M059J (cell line): ENCODE results near the gene CNTNAP2. TPM values are rescaled to one million over a fixed set of nuclear protein-coding genes. Genes with fewer than 3 reads are reported as not detected.

Experiments used
- DNase-seq: peaks from one replicate; pipeline ENCODE4 v3.0.0-alpha.2; 2012; ENCODE audit warnings: low read depth
- total RNA-seq: library from RNA; depleted of rRNA; stranded (reverse); fragments of >200 nt; shearing (Covaris generic); gene quantifications from 2 replicates; pipeline ENCODE4 v1.2.3, GENCODE V29; 2014

CNTNAP2 gene
- total RNA-seq, 1 experiment from 2014 or later: not detected

GRCh38 chr7:147833557-147833956 is 1717.0 kb downstream of the CNTNAP2 start:
- DNase-seq: no peak

DNA sequence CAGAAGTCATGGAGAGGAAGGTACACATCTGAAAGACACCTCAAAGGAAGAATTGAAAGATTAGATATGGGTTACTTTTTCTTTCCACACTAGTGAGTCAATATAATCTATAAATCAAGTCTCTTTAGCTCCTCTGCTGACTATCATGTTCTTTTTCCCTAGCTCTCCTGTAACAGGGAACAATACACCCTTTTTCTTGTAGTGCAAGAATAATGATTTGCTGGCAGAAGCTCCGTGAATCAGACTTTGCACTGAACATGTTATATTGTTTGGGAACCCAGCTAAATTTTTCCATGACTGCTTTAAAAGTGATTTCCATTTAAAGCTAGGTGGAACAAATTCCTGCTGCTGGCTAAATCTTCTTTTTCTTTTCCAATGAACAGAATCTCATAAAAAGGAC is 1717.4 kb downstream of the CNTNAP2 start:
- no peak for DNase-seq

GRCh38 chr7:147852833-147853232 is 1736.2 kb downstream of the CNTNAP2 start:
- no peak for DNase-seq

- DNase-seq: no peak
These were observed 1740.8 kb downstream of the CNTNAP2 start for GRCh38 chr7:147857152-147858140.

DNA sequence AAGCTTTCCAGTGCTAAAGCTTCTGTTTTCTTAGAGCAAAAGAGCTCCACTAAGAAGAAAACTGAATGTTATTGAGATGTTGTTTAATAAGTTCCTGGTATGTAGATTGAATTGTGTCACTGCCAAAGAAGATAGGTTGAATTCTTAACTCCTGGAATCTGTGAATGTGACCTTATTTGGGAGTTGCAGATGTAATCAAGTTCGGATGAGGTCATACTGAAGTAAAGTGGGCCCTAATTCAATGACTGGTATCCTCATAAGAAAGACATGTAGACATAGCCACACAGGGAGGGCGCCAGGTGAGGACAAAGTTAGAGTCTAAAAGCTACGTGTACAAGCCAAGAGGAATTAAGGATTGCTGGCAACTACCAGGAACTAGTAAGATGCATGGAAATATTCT is 1741.8 kb downstream of the CNTNAP2 start:
- DNase-seq: no peak

DNA sequence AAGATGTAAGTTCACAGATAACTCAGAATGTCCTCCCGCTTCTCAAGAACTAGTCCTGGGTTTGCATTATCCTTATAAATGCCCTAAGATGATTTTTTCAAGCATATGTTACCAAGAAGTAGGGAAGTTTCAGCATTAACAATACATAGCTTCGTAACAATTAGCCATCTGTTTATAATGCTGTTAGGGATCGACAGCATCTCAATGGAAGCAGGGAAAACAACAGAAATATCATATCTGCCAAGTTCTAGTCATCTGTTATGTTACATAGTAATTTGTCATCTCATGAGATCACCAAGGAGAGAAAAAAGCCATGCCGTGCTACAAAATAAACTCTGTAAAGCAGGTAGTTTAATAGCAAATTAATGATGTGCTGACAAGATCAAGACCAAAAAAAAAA is 1742.4 kb downstream of the CNTNAP2 start:
- no peak for DNase-seq

- DNase-seq: no peak
These were observed 1742.9 kb downstream of the CNTNAP2 start for GRCh38 chr7:147859486-147859885.

GRCh38 chr7:147861058-147861716 is 1744.6 kb downstream of the CNTNAP2 start:
- no peak for DNase-seq

GRCh38 chr7:147861945-147862344 is 1745.3 kb downstream of the CNTNAP2 start:
- no peak for DNase-seq

DNA sequence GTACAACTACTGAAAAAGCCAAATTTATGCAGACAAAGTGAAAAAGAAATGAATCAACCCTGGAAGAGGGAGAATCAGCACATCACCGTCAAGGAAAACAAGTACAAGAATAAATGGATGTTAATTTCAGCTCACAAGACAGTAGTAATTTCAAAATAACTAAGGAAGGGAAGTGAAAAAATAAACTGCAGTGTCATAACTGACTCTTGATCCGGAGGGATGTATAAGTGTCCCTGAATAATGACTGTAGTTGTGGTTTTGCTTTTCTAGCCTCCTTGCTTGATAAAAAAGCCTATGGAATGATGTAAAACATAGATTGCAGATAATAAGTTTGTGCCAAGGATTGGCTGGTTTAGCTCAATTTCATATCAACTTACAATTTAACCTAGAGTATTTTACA is 1752.9 kb downstream of the CNTNAP2 start:
- no peak for DNase-seq

DNA sequence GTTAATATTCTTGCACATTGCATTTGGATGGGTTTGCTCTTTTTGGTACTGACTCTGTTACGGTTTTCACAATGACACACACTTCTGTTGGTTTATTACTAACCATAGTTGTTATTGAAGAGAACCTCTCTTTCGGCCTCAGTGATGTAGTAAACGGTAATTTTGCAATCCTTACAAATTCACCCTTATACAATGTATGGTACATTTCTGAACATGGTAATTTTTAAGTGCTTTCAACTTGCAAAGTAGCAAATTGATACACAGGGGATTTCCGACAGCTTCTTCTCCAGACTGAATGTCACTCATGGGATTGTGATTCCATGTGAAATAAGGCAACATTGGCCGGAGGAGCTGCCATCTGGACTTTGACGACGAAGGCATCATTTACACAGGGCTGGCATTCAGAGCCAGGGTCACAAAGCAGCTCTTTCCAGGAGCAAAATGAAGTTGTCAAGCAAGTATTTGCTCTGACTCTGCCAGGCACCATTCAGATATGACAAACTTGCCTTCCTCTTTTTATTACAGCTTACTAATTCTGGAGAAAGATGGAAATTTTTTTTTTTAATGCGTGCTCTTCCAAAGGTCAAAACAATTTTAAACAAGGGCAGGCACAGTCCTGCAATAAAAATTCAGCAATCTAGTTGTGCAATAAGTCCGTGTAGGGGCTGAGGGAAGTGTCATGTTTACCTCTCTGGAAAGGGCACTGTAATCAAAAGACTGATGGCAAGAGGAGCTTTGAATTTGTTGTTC is 1762.5 kb downstream of the CNTNAP2 start:
- no peak for DNase-seq

- DNase-seq: no peak
These were observed 1769.3 kb downstream of the CNTNAP2 start for GRCh38 chr7:147885869-147886268.

DNA sequence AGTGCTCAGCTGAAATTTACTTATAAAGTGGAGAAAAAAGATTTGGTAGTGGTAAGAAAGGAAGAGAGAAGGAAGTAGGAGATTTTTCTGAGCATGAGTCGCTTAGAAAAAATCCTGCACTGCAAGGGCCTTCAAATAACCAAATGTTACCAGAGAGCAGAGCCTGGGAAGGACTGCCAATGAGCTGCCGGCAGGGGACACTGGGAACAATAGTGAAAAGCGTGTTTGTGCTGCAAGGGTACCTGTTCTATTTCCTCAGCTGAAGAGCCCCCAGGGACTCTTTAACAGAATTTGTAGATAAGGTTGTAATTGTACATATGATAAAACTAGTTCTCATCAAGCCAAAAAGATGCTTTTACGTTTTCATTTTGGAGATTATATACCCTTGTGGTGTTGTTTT is 1777.7 kb downstream of the CNTNAP2 start:
- DNase-seq: no peak

GRCh38 chr7:147896121-147896520 is 1779.5 kb downstream of the CNTNAP2 start:
- no peak for DNase-seq

- DNase-seq: no peak
These were observed 1787.1 kb downstream of the CNTNAP2 start for GRCh38 chr7:147903536-147904218.

DNA sequence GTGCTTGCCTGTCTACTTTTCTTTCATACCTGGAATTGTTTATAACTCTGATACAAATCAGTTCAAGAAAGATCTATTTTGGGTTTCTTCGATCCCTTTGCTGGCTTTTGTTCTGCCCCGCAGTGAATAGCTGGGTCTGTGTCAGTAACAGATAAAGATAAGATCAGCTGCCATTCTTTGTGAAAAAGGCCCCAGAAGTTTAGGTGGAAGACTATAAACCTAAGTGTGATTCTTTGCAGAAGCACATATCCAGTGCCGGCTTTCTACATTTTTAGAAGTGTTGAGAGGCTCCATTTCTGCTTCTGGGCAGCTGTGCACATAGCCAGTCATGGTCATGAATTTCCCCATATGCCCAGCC is 1787.6 kb downstream of the CNTNAP2 start:
- no peak for DNase-seq

GRCh38 chr7:147909431-147910148 is 1793.0 kb downstream of the CNTNAP2 start:
- DNase-seq: no peak

DNA sequence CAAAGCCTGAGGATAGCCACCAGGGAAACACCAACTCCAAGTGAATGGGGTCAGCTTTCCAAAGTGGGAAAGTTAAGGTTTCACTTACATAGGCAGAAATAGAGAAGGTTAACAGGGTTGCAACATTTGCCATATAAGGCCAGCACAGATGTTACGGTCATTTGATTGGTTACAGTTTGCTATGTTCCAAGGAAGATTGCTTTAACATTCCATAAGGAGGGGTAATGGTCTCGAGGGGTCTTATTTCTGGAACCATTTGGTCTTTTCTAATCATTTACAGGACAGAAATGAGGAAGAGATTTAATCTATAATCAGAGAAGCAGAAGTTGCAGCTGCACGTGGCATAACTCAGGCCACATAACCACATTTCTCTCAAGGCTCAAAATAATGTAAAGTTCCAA is 1794.6 kb downstream of the CNTNAP2 start:
- DNase-seq: no peak

GRCh38 chr7:147912291-147912690 is 1795.7 kb downstream of the CNTNAP2 start:
- DNase-seq: no peak

DNA sequence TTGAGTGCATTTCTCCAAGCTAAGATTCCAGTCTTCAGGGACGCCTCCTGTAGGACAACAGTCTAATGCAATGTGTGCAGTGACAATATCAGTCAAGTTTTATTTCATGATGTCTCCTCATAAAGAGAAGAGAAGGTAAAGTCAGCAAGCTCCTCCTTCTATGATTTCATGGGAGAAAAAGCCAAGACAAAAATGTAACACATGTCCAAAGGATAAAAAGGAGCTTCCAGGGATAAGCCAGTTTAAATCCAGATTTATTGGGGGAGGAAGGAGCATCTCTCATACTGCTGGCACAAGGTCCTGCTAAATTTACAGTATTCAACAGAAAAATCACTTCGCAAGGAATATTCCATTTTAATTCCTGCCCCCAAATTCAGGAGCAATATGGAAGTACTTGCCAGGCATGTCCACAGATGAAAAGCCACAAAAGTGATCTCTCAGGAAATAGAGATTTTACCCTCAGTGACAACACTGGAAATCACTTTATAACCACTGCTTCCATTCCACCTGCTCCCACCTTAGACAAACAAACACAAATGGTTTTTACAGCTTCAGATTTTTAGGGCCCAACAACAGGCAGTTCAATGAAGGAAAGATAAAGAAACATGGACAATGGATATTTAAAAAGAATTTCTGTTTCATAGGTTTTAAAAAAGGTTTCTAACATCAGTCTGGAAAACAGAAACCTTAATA is 1796.5 kb downstream of the CNTNAP2 start:
- no peak for DNase-seq
